OCI-LY1 (cell line): ENCODE results near the gene NUP98.

ENCODE experiments used
- H2AFZ ChIP-seq: fragments of 200-600 bp; sonication (generic), shearing (Covaris generic); 2 replicates; pipeline ENCODE4 v1.6.0; 2014; ENCODE audit warnings: antibody characterized with exemption, mild to moderate bottlenecking, low read length
- H3F3A ChIP-seq: fragments of 200-600 bp; sonication (generic), shearing (Covaris generic); 2 replicates; pipeline ENCODE4 v1.6.0; 2014; ENCODE audit warnings: mild to moderate bottlenecking, antibody characterized with exemption, low read length, moderate library complexity; ENCODE audit not compliant: insufficient read depth
- H3K27ac ChIP-seq: fragments of 200-600 bp; sonication (generic); 2 replicates; pipeline ENCODE4 v1.5.1; 2014; ENCODE audit warnings: low read length, mixed run types, mild to moderate bottlenecking, low read depth; ENCODE audit not compliant: poor library complexity, severe bottlenecking
- H3K27me3 ChIP-seq: fragments of 200-600 bp; sonication (generic); 2 replicates; pipeline ENCODE4 v1.6.0; 2014; ENCODE audit warnings: antibody characterized with exemption, mild to moderate bottlenecking, low read length, moderate library complexity; ENCODE audit not compliant: insufficient read depth
- H3K36me3 ChIP-seq: fragments of 200-600 bp; sonication (generic); 2 replicates; pipeline ENCODE4 v1.6.1; 2014; ENCODE audit warnings: mild to moderate bottlenecking, antibody characterized with exemption, low read length, moderate library complexity, mixed read lengths; ENCODE audit not compliant: insufficient read depth
- H3K4me1 ChIP-seq: fragments of 200-600 bp; sonication (generic); 2 replicates; pipeline ENCODE4 v1.5.1; 2014; ENCODE audit warnings: mild to moderate bottlenecking, low read length, moderate library complexity; ENCODE audit not compliant: insufficient read depth, severe bottlenecking
- H3K4me2 ChIP-seq: fragments of 200-600 bp; sonication (generic), shearing (Covaris generic); 2 replicates; pipeline ENCODE4 v1.6.1; 2014; ENCODE audit warnings: low read length
- H3K4me3 ChIP-seq: fragments of 200-600 bp; sonication (generic); 2 replicates; pipeline ENCODE4 v1.5.1; 2014; ENCODE audit warnings: low read length, low read depth, mild to moderate bottlenecking, mixed read lengths; ENCODE audit not compliant: poor library complexity, severe bottlenecking
- H3K79me2 ChIP-seq: fragments of 200-600 bp; shearing (Covaris generic); 2 replicates; pipeline ENCODE4 v1.6.1; 2016; ENCODE audit warnings: mixed run types, low read length, mixed read lengths; ENCODE audit not compliant: insufficient read depth
- H3K9ac ChIP-seq: fragments of 200-600 bp; sonication (generic), shearing (Covaris generic); 2 replicates; pipeline ENCODE4 v1.6.1; 2014; ENCODE audit warnings: mild to moderate bottlenecking, low read length, mixed read lengths
- H3K9me2 ChIP-seq: fragments of 200-600 bp; sonication (generic), shearing (Covaris generic); 2 replicates; pipeline ENCODE4 v1.6.1; 2014; ENCODE audit warnings: low read depth, mild to moderate bottlenecking, low read length, mixed read lengths
- H3K9me3 ChIP-seq: fragments of 200-600 bp; shearing (Covaris generic); 2 replicates; pipeline ENCODE4 v1.6.1; 2014; ENCODE audit warnings: low read length, mixed read lengths
- H4K20me1 ChIP-seq: fragments of 200-600 bp; sonication (generic), shearing (Covaris generic); 2 replicates; pipeline ENCODE4 v1.6.0; 2016; ENCODE audit warnings: mild to moderate bottlenecking, low read length; ENCODE audit not compliant: insufficient read depth
- CTCF ChIP-seq: fragments of 200-600 bp; sonication (generic), shearing (Covaris generic); IDR thresholded peaks from 2 replicates; pipeline ENCODE4 v1.5.1; 2017; ENCODE audit warnings: mild to moderate bottlenecking, antibody characterized with exemption, low read length, moderate library complexity, mixed read lengths
- EZH2 ChIP-seq: fragments of 200-600 bp; sonication (generic), shearing (Covaris generic); IDR thresholded peaks from 2 replicates; pipeline ENCODE4 v1.8.0; 2017; ENCODE audit warnings: borderline replicate concordance, mixed run types, mild to moderate bottlenecking, antibody characterized with exemption, low read length, moderate library complexity, mixed read lengths

Gene NUP98

DNA sequence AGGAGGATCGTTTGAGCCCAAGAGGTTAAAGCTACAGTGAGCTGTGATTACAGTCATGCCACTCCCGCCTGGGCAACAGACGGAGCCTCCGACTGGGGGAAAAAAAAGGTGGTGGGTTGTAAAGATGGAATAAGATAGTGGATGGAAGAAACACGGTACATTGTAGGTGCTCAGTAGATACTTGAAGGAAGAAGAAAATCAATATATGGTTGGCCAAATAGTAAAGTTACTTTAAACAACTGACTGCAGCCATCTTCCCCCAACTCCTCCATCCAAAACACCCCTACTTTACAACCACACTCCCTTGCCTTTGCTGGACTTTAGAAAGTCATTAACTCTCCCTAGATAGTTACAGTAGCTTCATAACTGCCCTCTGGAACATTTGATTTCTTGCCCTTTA lies 2.5 kb upstream of the NUP98 start:
- H3K4me1 ChIP-seq = peaks cover 28% of the 10 kb centered on the region
- H3K79me2 ChIP-seq = peaks cover 23% of the 10 kb centered on the region
- no peak overlapping the region for H3K4me3 ChIP-seq
- no peak overlapping the region for H3K27ac ChIP-seq
- no peaks in the 10 kb centered on the region for H3K27me3 ChIP-seq
- H3K4me2 ChIP-seq = no peak overlapping the region
- H3K9ac ChIP-seq = no peak overlapping the region
- H3F3A ChIP-seq = no peaks in the 10 kb centered on the region
- H3K9me2 ChIP-seq = no peaks in the 10 kb centered on the region
- peaks cover 13% of the 10 kb centered on the region for H3K36me3 ChIP-seq
- H4K20me1 ChIP-seq = 0 out of 2 replicates have a peak, but pooled peaks cover 3% of the 10 kb centered on the region
- TF ChIP-seq CTCF = no peak
- no peak for TF ChIP-seq EZH2
- no peaks in the 10 kb centered on the region for H3K9me3 ChIP-seq
- no peak overlapping the region for H2AFZ ChIP-seq

GRCh38 chr11:3799143-3799542 lies 1.8 kb upstream of the NUP98 start:
- Histone ChIP-seq H3K4me3 (no peak overlapping the region), H3F3A (no peaks in the 10 kb centered on the region), H3K27ac (peak overlapping the region; percentile 25), H3K4me1 (peaks cover 28% of the 10 kb centered on the region), H3K9me2 (no peaks in the 10 kb centered on the region), H3K79me2 (peaks cover 30% of the 10 kb centered on the region), H3K9ac (no peak overlapping the region), H3K9me3 (no peaks in the 10 kb centered on the region), H2AFZ (no peak overlapping the region), H3K36me3 (peaks cover 20% of the 10 kb centered on the region), H3K27me3 (no peaks in the 10 kb centered on the region), H3K4me2 (peak overlapping the region; percentile 89; the same call in 1 of the 2 replicates), H4K20me1 (0 out of 2 replicates have a peak, but pooled peaks cover 3% of the 10 kb centered on the region)
- no peak for TF ChIP-seq EZH2
- no peak for TF ChIP-seq CTCF

- Histone ChIP-seq H3K27ac (peak overlapping the region; percentile 18), H3F3A (no peaks in the 10 kb centered on the region), H3K79me2 (peaks cover 50% of the 10 kb centered on the region), H3K4me1 (peaks cover 28% of the 10 kb centered on the region), H4K20me1 (0 out of 2 replicates have a peak, but pooled peaks cover 3% of the 10 kb centered on the region), H3K4me3 (peak overlapping the region; percentile 79), H2AFZ (no peak overlapping the region), H3K36me3 (peaks cover 42% of the 10 kb centered on the region), H3K9ac (peak overlapping the region; percentile 83), H3K27me3 (no peaks in the 10 kb centered on the region), H3K9me3 (no peaks in the 10 kb centered on the region), H3K9me2 (no peaks in the 10 kb centered on the region), H3K4me2 (peak overlapping the region; percentile 97)
- TF ChIP-seq CTCF (no peak), EZH2 (no peak)
Measured at GRCh38 chr11:3796801-3797328, 489 bp downstream of the NUP98 start.
